Activated CD4-positive, alpha-beta T cell treated with anti-CD3 and anti-CD28 coated beads, Interleukin-2, amount 10 ng/mL, durations not matched to agents 24 days and 14 days (primary cell): ENCODE measurements around the gene ZFP36L2. TPM values are rescaled to one million over a fixed set of nuclear protein-coding genes. Genes with fewer than 3 reads are reported as not detected.

Source experiments
- DNase-seq: peaks from one replicate; pipeline ENCODE4 v3.0.0; 2022
- H3K27ac Mint-ChIP-seq: one replicate; pipeline ENCODE4 v1.8.0; 2022; ENCODE audit warnings: mild to moderate bottlenecking, mixed read lengths
- H3K27me3 Mint-ChIP-seq: one replicate; pipeline ENCODE4 v1.8.0; 2022; ENCODE audit warnings: mixed read lengths
- H3K36me3 Mint-ChIP-seq: one replicate; pipeline ENCODE4 v1.8.0; 2022; ENCODE audit warnings: low read depth, mild to moderate bottlenecking, mixed read lengths
- H3K4me1 Mint-ChIP-seq: one replicate; pipeline ENCODE4 v1.8.0; 2021; ENCODE audit warnings: mixed read lengths
- H3K4me3 Mint-ChIP-seq: one replicate; pipeline ENCODE4 v1.8.0; 2022; ENCODE audit warnings: mild to moderate bottlenecking, moderate library complexity, mixed read lengths
- H3K9me3 Mint-ChIP-seq: one replicate; pipeline ENCODE4 v1.8.0; 2021; ENCODE audit warnings: mixed read lengths
- intact Hi-C: fragments of 100-400 bp; cut with micrococcal nuclease; formaldehyde crosslinking; loops from one replicate; pipeline ENCODE4 v1.15.1; 2023
- total RNA-seq: library from RNA; stranded (reverse); gene quantifications from 2 replicates; pipeline ENCODE4 v1.2.3, GENCODE V29; 2022

The ZFP36L2 gene
- total RNA-seq, 1 donor from 2014 or later: 93.1 TPM

DNA sequence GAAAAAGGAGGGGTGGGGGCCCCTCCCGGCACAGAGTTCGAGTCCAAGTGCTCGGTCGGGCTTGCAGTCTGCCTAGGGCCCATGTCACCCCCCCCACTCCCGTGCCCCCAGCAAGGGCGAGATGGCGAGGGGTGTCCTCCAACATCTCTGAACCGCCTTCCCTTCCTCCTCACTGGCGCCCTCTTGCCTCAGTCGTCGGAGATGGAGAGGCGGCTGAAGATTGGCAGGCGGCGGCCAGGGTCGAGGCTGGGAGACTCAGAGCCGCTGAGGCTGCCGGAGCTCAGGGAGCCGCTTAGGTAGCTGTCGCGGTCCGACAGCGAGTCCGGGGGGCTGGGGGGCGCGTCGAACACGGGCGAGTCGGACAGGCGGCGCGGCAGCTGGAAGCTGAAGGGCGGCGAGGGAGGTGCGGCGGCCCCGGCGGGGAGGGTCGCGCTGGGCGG lies 2.3 kb downstream of the ZFP36L2 start:
- Mint-ChIP-seq H3K9me3 (no peaks in the 10 kb centered on the region), H3K4me1 (peaks cover 52% of the 10 kb centered on the region), H3K27me3 (peaks cover 2% of the 10 kb centered on the region), H3K36me3 (peaks cover 45% of the 10 kb centered on the region), H3K27ac (peak overlapping the region; percentile 100), H3K4me3 (peak overlapping the region; percentile 99)
- peak; percentile 93 for DNase-seq
- intact Hi-C loops: no loop called here

DNA sequence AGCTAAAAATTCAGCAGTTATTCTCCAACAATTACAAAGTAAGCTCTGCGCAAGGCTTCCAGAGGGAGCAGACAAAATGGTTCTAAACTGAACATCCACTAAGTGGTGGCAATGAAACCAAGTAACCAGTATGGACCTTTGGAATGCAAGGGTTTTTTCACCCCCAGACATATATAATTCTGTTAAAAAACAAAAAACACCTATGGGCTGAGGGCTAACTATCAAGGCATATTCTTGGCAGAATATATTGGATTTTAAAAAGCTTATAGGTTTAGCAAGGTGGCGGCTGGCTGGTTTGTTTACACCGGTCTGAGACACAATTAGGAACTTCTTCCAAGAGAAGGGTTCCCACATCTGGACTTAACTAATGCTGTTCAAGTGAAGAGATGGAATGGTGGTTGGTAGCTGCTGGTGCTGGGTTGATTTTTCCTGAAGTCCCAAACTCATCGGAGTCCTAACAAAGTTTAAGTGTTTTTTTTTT lies 2.8 kb downstream of the ZFP36L2 start:
- Mint-ChIP-seq H3K4me1 (peaks cover 51% of the 10 kb centered on the region), H3K36me3 (peaks cover 45% of the 10 kb centered on the region), H3K4me3 (peak overlapping the region; percentile 99), H3K27me3 (peaks cover 2% of the 10 kb centered on the region), H3K9me3 (no peaks in the 10 kb centered on the region), H3K27ac (peak overlapping the region; percentile 100)
- intact Hi-C loops: no loop called here
- DNase-seq: peak; percentile 72

DNA sequence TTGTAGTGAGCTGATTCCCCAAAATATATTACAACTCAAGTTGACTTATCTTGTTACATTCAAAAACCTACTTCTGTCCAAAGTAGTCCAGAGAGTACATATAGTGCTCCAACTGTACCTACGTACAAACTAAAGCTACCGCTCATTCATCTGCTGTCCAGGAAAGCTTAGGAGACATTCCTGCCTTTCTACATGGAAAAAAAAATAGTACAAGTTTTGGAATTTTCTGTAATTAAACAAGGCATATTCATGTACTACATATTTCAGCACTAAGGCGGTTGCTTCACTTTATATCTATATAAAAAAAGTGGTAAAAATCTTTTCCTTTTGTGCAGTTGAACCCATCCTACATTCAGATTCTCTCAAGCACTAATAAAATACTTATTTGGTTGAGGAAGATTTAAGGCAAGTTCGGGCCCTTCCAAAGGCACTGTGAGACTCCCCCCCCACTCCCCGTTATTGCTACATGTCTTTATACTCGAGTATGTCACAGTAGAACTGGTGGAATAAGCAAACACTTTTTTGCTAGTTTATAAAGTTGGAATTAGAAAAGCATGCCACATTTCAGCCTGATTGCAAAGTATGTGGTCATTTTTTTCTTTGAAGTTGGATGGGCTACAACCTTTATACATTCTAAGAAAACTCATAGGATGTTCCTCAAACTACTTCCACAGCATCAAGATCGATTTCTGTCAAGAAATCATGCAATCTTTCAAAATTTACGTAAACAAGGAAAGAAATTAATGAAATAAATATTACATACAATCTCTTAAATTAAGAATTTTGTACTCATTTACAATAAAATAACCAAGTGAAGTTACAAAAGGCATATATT lies 3.7 kb downstream of the ZFP36L2 start:
- H3K36me3 Mint-ChIP-seq: peaks cover 45% of the 10 kb centered on the region
- H3K4me1 Mint-ChIP-seq: peaks cover 46% of the 10 kb centered on the region
- peaks cover 2% of the 10 kb centered on the region for H3K27me3 Mint-ChIP-seq
- intact Hi-C loops: loop anchor here (1.0 kb wide), 1 partner anchor 91 kb away; no protein-coding TSS in a partner anchor
- H3K27ac Mint-ChIP-seq: peak overlapping the region; percentile 96
- no peaks in the 10 kb centered on the region for H3K9me3 Mint-ChIP-seq
- DNase-seq: no peak
- peak overlapping the region; percentile 84 for H3K4me3 Mint-ChIP-seq

DNA sequence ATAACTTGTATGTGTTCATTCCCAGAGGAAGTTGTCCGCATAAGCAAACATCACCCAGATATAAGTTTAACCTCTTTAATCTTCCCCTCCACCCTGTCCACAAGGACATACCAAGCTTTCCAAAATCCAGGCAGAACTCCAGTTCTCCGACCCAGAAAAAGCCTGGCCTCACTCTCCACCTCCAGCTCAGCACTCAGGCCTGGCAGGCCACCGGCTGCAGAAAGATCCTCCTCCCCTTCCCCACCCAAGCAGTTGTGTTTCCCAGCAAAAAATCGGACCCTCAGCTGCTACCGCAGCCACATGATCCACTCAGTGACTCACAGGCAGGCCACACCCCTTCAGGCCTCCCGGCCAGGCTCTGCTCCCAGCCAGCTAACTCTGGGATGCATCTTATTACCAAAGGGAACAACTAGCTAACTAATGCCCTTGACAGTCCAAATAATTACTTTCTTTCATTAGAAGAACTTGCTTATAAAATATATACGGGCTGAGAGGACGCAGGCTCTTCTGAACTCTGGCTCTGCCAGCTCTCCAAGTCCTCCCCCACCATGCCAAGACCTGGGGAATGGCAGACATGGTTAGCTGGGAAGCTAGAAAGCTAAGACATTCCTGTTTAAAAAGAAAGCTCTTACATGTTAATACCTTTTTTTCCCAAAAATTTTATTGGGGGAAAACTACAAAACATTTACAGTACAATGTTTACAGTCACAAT lies 4.5 kb downstream of the ZFP36L2 start:
- Mint-ChIP-seq H3K4me1 (peaks cover 48% of the 10 kb centered on the region), H3K4me3 (peak overlapping the region; percentile 84), H3K27me3 (peaks cover 2% of the 10 kb centered on the region), H3K36me3 (peaks cover 45% of the 10 kb centered on the region), H3K9me3 (no peaks in the 10 kb centered on the region), H3K27ac (peak overlapping the region; percentile 96)
- intact Hi-C loops: loop anchor here (1.0 kb wide), 1 partner anchor 91 kb away; no protein-coding TSS in a partner anchor
- DNase-seq: peak; percentile 89

GRCh38 chr2:43221124-43221762 lies 5.2 kb downstream of the ZFP36L2 start:
- Mint-ChIP-seq H3K27me3 (peaks cover 2% of the 10 kb centered on the region), H3K4me1 (peaks cover 48% of the 10 kb centered on the region), H3K9me3 (no peaks in the 10 kb centered on the region), H3K4me3 (peak overlapping the region; percentile 84), H3K27ac (peak overlapping the region; percentile 96), H3K36me3 (peaks cover 45% of the 10 kb centered on the region)
- intact Hi-C loops: no loop called here
- peak; percentile 79 for DNase-seq

- Mint-ChIP-seq H3K27me3 (peaks cover 2% of the 10 kb centered on the region), H3K27ac (peak overlapping the region; percentile 96), H3K9me3 (no peaks in the 10 kb centered on the region), H3K36me3 (peaks cover 42% of the 10 kb centered on the region), H3K4me1 (peaks cover 48% of the 10 kb centered on the region), H3K4me3 (peak overlapping the region; percentile 84)
- intact Hi-C loops: loop anchor here (1.0 kb wide), 3 partner anchors 25 to 62 kb away; no protein-coding TSS in a partner anchor
- no peak for DNase-seq
Measured at GRCh38 chr2:43220760-43221123, 5.7 kb downstream of the ZFP36L2 start.

GRCh38 chr2:43220229-43220751 lies 6.1 kb downstream of the ZFP36L2 start:
- intact Hi-C loops: loop anchor here (1.0 kb wide), 3 partner anchors 25 to 62 kb away; no protein-coding TSS in a partner anchor
- Mint-ChIP-seq H3K27me3 (peaks cover 2% of the 10 kb centered on the region), H3K36me3 (peaks cover 40% of the 10 kb centered on the region), H3K9me3 (no peaks in the 10 kb centered on the region), H3K4me3 (peak overlapping the region; percentile 84), H3K4me1 (peaks cover 48% of the 10 kb centered on the region), H3K27ac (peak overlapping the region; percentile 96)
- DNase-seq: no peak

DNA sequence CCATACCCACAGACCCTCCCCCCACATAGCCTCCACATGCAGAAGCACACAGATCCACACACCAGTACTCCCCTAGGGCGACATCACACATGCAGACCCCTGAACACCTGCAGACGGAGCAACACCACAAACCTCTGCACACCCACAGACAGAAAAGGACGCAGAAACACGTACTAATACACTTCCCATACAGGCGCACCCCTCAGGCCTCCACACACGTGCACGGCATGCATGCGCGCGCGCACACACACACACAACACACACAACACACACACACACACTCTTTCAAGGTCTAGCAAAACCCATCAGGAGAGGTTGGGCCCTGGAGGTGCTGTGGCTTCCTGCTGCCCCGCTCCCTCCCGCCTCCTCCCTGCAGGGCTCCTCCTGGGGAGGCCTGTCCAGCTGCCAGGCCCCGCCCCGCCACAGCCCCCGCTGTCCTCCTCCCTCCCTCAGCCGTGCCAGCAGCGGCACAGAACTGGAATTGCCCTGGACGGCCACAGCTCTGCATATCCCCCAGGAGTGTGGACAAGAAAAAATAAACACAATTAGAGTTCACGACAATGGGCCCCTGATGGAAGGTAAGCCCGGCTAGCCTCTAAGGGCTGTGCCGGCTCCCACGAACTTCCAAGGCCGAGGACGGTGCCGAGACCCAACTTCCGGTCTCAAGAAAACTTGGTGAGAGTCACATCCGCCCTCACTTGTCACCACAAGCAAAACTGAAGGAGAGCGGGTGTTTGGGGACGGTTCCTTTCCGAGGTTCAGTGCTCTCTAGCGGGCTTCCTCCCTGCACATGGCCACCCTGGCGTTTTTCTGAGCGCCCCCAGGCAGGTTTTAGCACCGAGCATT lies 6.8 kb downstream of the ZFP36L2 start:
- H3K27ac Mint-ChIP-seq: peak overlapping the region; percentile 96
- peaks cover 2% of the 10 kb centered on the region for H3K27me3 Mint-ChIP-seq
- peaks cover 35% of the 10 kb centered on the region for H3K36me3 Mint-ChIP-seq
- H3K9me3 Mint-ChIP-seq: no peaks in the 10 kb centered on the region
- H3K4me1 Mint-ChIP-seq: peaks cover 48% of the 10 kb centered on the region
- intact Hi-C loops: loop anchor here (1.0 kb wide), 5 partner anchors 24 to 207 kb away; no protein-coding TSS in a partner anchor
- peak overlapping the region; percentile 84 for H3K4me3 Mint-ChIP-seq
- peak; percentile 95 for DNase-seq

DNA sequence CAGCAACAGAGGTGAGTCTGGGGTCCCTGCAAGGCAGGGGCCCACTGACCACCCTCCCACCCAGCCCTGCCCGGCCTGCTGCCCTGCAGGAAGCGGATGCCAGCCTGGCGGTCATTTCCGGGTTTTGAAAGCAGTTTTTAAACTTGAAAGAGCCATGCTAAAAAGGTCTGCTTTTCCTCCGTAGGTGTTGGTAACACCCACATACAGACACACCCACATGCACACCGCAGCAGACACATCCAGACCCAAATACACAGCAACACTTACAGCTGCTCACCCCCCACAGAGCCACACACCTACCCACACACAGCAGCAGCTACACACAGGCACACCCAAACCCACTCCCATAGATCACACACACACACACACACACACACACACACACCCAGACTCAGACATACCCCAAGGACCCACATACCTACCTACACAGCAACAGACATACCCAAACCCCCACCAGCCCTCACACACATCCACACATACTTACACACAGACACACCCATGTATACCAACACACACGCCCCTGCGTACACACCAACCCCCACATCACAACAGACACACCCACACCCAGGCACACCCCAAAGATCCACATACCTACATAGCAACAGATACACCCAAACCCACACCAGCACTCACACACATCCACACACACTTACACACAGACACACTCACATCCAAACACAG lies 7.6 kb downstream of the ZFP36L2 start:
- Mint-ChIP-seq H3K36me3 (peaks cover 28% of the 10 kb centered on the region), H3K4me1 (peaks cover 45% of the 10 kb centered on the region), H3K4me3 (peak overlapping the region; percentile 84), H3K27ac (peak overlapping the region; percentile 96), H3K27me3 (no peaks in the 10 kb centered on the region), H3K9me3 (no peaks in the 10 kb centered on the region)
- peak; percentile 93 for DNase-seq
- intact Hi-C loops: loop anchor here (1.0 kb wide), 2 partner anchors 82 to 207 kb away; no protein-coding TSS in a partner anchor

GRCh38 chr2:43218155-43218701 lies 8.2 kb downstream of the ZFP36L2 start:
- intact Hi-C loops: no loop called here
- Mint-ChIP-seq H3K9me3 (no peaks in the 10 kb centered on the region), H3K4me1 (peaks cover 44% of the 10 kb centered on the region), H3K27me3 (no peaks in the 10 kb centered on the region), H3K4me3 (peak overlapping the region; percentile 84), H3K36me3 (peaks cover 22% of the 10 kb centered on the region), H3K27ac (peak overlapping the region; percentile 96)
- no peak for DNase-seq

GRCh38 chr2:43217228-43218154 lies 8.9 kb downstream of the ZFP36L2 start:
- peak overlapping the region; percentile 75 for H3K27ac Mint-ChIP-seq
- H3K4me3 Mint-ChIP-seq: no peak overlapping the region
- no peaks in the 10 kb centered on the region for H3K27me3 Mint-ChIP-seq
- H3K4me1 Mint-ChIP-seq: peaks cover 43% of the 10 kb centered on the region
- no peaks in the 10 kb centered on the region for H3K9me3 Mint-ChIP-seq
- intact Hi-C loops: no loop called here
- no peak for DNase-seq
- H3K36me3 Mint-ChIP-seq: peaks cover 17% of the 10 kb centered on the region
